ENCODE data around the gene FMO3.

GRCh38 chr1:171122893-171123292 is 32.2 kb downstream of the FMO3 start:
- TF ChIP-seq CTCF (IDR thresholded peaks at IDR 0.05) (no peak), POLR2A (IDR thresholded peaks at IDR 0.05) (no peak), POLR2AphosphoS5 (IDR thresholded peaks at IDR 0.05) (no peak)
